NOMO-1 treated with DMSO at 0.1 percent for 48 hours (cell line): ENCODE measurements around the gene CFAP20DC.
A peak's percentile ranks its signal among the peaks of the same experiment; 100 is the strongest.
"Not testable (repeated sequence)": the region's sequence is repeated elsewhere in the genome, so short reads cannot be mapped to it uniquely, and the experiment has no call there.

Experiments used
- DNase-seq: peaks from one replicate; lab custom pipeline; 2025; ENCODE audit not compliant: unreplicated experiment; lab: John Stamatoyannopoulos, UW

Gene CFAP20DC

DNA sequence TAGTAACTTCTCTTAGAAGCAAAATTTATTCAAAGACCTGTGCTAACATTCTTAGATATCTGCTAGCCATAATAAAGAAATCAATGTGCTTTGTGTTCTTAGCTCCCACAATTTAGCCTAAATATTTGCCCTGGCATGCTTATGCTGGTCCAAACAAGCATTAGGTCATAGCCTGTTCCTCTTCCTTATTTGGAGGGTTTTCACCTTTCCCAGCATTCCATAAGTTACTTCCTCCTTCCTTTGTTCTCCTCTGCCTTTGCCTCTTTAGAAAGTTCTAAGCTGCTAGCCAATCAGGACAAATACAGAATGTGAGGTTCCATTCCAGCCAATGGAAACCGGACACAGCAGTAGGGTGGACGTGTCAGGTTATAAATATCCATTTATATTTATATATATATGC is 345.5 kb downstream of the CFAP20DC start:
- DNase-seq: not testable (repeated sequence)

DNA sequence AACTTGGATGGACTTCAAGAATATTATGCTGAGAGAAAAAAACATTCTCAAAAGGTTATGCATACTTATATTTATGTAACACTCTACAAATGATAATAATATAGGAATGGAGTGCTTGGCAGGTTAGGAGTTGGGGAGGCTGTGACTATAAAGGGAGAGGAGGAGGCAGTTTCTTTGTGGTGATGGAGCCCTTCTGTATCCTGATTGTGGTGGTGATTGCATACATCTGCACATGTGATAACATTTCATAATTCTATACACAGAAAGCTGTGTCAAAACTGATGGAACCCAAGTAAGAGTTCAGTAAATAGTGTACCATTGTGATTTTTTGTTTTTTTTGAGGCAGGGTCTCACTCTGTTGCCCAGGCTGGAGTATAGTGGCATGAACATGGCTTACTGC is 351.6 kb downstream of the CFAP20DC start:
- no peak for DNase-seq

GRCh38 chr3:58697561-58697960 is 352.3 kb downstream of the CFAP20DC start:
- no peak for DNase-seq

GRCh38 chr3:58696813-58697212 is 353.0 kb downstream of the CFAP20DC start:
- DNase-seq: not testable (repeated sequence)

DNA sequence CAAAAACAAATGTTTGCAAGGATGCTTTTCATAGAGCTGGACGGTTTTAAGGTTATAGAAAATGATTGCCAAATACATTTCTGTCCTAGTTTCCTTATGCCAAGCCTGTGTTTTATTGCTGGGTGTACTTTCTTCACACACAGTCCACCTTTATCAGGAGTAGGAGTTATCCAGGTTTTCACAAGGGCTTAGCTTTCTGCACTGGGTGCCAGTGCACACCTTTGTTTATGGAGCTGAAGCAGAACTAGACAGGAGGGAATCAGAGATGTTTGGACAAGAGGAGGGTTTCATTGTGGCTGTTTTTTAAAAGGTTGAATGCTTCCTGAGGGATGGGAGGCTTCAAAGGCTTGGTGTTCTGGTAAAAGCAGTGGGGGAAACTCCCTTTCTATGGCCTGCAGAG is 353.7 kb downstream of the CFAP20DC start:
- no peak for DNase-seq

- not testable (repeated sequence) for DNase-seq
Observed at GRCh38 chr3:58695284-58695683, 354.5 kb downstream of the CFAP20DC start.

DNA sequence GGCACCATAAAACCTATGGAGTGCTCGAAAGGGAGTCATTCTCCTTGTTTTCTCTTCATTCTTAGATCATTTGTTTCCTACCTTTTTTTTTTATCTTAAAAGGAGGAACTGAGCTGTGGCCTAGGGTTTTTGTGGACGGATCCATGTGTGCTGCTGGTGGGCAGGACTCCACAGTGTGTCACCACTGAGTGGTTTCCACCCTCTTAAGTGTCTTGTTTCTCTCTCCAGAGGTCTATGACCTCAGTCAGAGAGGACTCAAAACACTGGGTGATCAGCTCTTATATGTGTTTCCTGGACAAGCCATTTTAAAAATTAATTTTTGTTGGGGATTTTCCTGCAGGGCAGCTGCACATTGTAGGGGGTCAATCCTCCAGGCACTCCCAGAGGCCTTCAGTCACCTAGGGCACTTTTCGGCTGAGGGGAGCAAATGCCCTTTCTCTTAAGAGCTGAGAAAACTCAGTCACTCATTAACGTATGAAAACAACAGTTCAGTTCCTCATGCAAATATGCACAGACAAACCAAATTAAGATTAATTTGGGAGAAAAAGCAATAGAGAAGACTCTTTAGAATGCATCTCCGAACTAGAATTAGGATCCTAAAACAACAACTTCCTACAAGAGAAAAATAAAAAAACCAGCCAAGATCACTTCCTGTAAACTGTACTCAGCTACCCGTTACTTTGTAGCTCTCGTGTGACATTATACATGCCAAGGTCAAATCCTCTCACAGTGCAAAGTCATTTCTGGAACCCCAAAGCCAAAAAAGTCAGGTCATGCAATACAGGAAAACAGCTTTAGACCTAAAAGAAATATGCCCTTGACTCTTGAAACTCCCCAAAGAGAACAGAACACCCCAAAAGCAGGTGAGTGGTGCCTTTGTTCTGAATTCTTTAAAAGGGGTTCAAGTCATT is 355.6 kb downstream of the CFAP20DC start:
- DNase-seq: peak; percentile 3

DNA sequence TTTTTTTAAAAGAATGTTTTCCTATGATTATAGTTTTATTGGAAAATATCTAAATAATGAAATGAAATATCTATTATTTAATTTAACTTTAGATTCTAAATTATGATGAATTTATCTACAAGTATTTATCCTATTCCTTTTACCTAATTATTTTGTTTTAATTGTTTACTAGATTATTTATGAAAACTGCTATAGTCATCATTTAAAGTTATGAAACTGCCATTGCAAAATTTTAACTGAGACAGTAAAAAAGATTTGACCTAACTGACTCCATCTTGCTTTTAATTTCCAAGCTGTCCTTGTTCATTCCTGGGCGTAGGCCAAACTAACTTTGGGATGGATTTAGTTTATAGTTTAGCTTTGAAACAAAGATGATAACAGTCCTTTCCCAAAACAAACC is 357.3 kb downstream of the CFAP20DC start:
- no peak for DNase-seq
